Mesenchymal stem cell (in vitro differentiated cells and primary cell): ENCODE data around the gene CDH2.
A peak's percentile ranks its signal among the peaks of the same experiment; 100 is the strongest.

Experiments used
- DNase-seq: peaks from one replicate; pipeline ENCODE4 v3.0.0-alpha.2; 2013
- H2AFZ ChIP-seq: one replicate; pipeline ENCODE4 v1.6.1; 2013; ENCODE audit warnings: low read depth, mild to moderate bottlenecking, control low read depth, inconsistent platforms, low read length, moderate library complexity
- H2AK5ac ChIP-seq: 2 replicates; pipeline ENCODE4 v1.6.1; 2013; ENCODE audit warnings: low read length, moderate library complexity, mild to moderate bottlenecking, inconsistent platforms; ENCODE audit not compliant: severe bottlenecking
- H2BK120ac ChIP-seq: one replicate; pipeline ENCODE4 v1.6.1; 2013; ENCODE audit warnings: low read depth, mild to moderate bottlenecking, inconsistent platforms, low read length, moderate library complexity
- H2BK12ac ChIP-seq, 2 experiments: one replicate each; pipeline ENCODE4 v1.6.1; 2013; ENCODE audit warnings: inconsistent platforms in 2 of 2, low read length in 2 of 2, mild to moderate bottlenecking in 2 of 2, moderate library complexity in 2 of 2, control low read depth in 1 of 2
- H2BK15ac ChIP-seq: one replicate; pipeline ENCODE4 v1.6.1; 2013; ENCODE audit warnings: mild to moderate bottlenecking, low read depth, inconsistent platforms; ENCODE audit not compliant: poor library complexity, severe bottlenecking
- H2BK5ac ChIP-seq: 2 replicates; pipeline ENCODE4 v1.6.1; 2013; ENCODE audit warnings: low read depth, mild to moderate bottlenecking, low read length, control low read depth, inconsistent platforms; ENCODE audit not compliant: poor library complexity, severe bottlenecking
- H3K14ac ChIP-seq, 2 experiments: one replicate each; pipeline ENCODE4 v1.6.1; 2013; ENCODE audit warnings: inconsistent platforms in 2 of 2, low read length in 2 of 2, control low read depth in 1 of 2, mild to moderate bottlenecking in 1 of 2, moderate library complexity in 1 of 2
- H3K18ac ChIP-seq, 2 experiments: one replicate each; pipeline ENCODE4 v1.6.1; 2013; ENCODE audit warnings: inconsistent platforms in 2 of 2, low read length in 2 of 2, control low read depth in 1 of 2, low read depth in 1 of 2, mild to moderate bottlenecking in 1 of 2
- H3K23ac ChIP-seq, 2 experiments: one replicate each; pipeline ENCODE4 v1.6.1; 2013; ENCODE audit warnings: inconsistent platforms in 2 of 2, low read length in 2 of 2, mild to moderate bottlenecking in 2 of 2, moderate library complexity in 2 of 2, control low read depth in 1 of 2
- H3K27ac ChIP-seq: 2 replicates; pipeline ENCODE4 v1.5.1; 2013; ENCODE audit warnings: mild to moderate bottlenecking, moderate library complexity, low read length, control low read depth, inconsistent platforms; ENCODE audit not compliant: poor library complexity, severe bottlenecking
- H3K27me3 ChIP-seq, 2 experiments: 2 replicates each; pipeline versions ENCODE4 v1.6.1 to v1.7.0; 2013; ENCODE audit warnings: low read length in 2 of 2, mild to moderate bottlenecking in 2 of 2, moderate library complexity in 2 of 2, control low read depth in 1 of 2, inconsistent platforms in 1 of 2; ENCODE audit not compliant: control insufficient read depth in 1 of 2, insufficient read depth in 1 of 2
- H3K36me3 ChIP-seq, 2 experiments: 2 replicates each; pipeline versions ENCODE4 v1.6.1 to v1.7.0; 2013; ENCODE audit warnings: low read length in 2 of 2, control low read depth in 1 of 2, inconsistent platforms in 1 of 2, low read depth in 1 of 2, mild to moderate bottlenecking in 1 of 2; ENCODE audit not compliant: insufficient read depth in 2 of 2, control insufficient read depth in 1 of 2
- H3K4ac ChIP-seq, 2 experiments: one replicate each; pipeline ENCODE4 v1.6.1; 2013; ENCODE audit warnings: inconsistent platforms in 2 of 2, low read length in 2 of 2, mild to moderate bottlenecking in 2 of 2, moderate library complexity in 2 of 2, control low read depth in 1 of 2, low read depth in 1 of 2
- H3K4me1 ChIP-seq: 2 replicates; pipeline ENCODE4 v1.6.1; 2013; ENCODE audit warnings: low read depth, low read length, control low read depth; ENCODE audit not compliant: control insufficient read depth, insufficient read depth
- H3K4me2 ChIP-seq: 2 replicates; pipeline ENCODE4 v1.6.1; 2013; ENCODE audit warnings: low read length, mild to moderate bottlenecking, inconsistent platforms; ENCODE audit not compliant: poor library complexity, severe bottlenecking
- H3K4me3 ChIP-seq, 2 experiments: 2 replicates each; pipeline versions ENCODE4 v1.5.1 to v1.7.0; 2013; ENCODE audit warnings: low read length in 2 of 2, mild to moderate bottlenecking in 2 of 2, control low read depth in 1 of 2, low read depth in 1 of 2; ENCODE audit not compliant: insufficient read depth in 1 of 2
- H3K79me1 ChIP-seq: replicated peaks from 2 replicates; pipeline ENCODE4 v1.6.1; 2013; ENCODE audit warnings: mild to moderate bottlenecking, control low read depth, low read length, inconsistent platforms; ENCODE audit not compliant: poor library complexity, severe bottlenecking
- H3K9ac ChIP-seq: 2 replicates; pipeline ENCODE4 v1.7.0; 2013; ENCODE audit warnings: mild to moderate bottlenecking, low read length, moderate library complexity
- H3K9me3 ChIP-seq: 2 replicates; pipeline ENCODE4 v1.7.0; 2013; ENCODE audit warnings: mild to moderate bottlenecking, low read length; ENCODE audit not compliant: control insufficient read depth
- H4K8ac ChIP-seq: one replicate; pipeline ENCODE4 v1.6.1; 2013; ENCODE audit warnings: inconsistent platforms, mild to moderate bottlenecking, low read length, moderate library complexity
- H4K91ac ChIP-seq: one replicate; pipeline ENCODE4 v1.6.1; 2013; ENCODE audit warnings: mild to moderate bottlenecking, low read length, inconsistent platforms
- WGBS: methylation state at CpG from one replicate; pipeline ENCODE4 v1.1.7; 2013; ENCODE audit warnings: mixed read lengths; 5-methylcytosine and 5-hydroxymethylcytosine counted together

CDH2 gene

DNA sequence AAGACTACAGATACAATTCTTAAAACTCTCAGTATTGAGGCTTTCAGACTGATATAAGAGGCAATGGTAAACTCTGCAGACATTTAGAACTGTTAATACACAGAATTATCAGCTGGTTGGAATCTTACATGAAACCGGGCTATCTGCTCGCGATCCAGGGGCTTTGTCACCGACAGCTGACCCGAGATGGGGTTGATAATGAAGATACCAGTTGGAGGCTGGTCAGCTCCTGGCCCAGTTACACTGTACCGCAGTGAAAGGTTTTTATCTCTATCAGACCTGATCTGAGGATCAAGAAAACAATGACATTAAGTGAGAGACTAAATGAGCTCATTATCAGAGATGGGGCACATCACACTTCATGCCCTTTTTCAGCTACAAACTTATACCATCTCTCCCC is 167.3 kb downstream of the CDH2 start:
- Histone ChIP-seq H2BK12ac (no peak overlapping the region), H3K36me3 (no peaks in the 10 kb centered on the region), H4K8ac (no peak overlapping the region), H3K79me1 (peaks cover 1% of the 10 kb centered on the region), H3K27me3 (no peaks in the 10 kb centered on the region), H3K4ac (no peak overlapping the region), H3K14ac (no peak overlapping the region), H2AK5ac (no peak overlapping the region), H3K4me1 (no peaks in the 10 kb centered on the region), H2BK120ac (no peak overlapping the region), H3K23ac (no peak overlapping the region), H3K18ac (no peak overlapping the region), H3K9ac (no peak overlapping the region), H2BK5ac (no peak overlapping the region), H2BK15ac (no peak overlapping the region), H3K4me3 (no peak overlapping the region), H3K4me2 (no peak overlapping the region), H3K27ac (no peak overlapping the region), H2AFZ (no peak overlapping the region), H4K91ac (no peak overlapping the region), H3K9me3 (no peaks in the 10 kb centered on the region)
- DNase-seq: no peak
- 67% methylated on average over 6 of the region's 6 CpGs for WGBS

DNA sequence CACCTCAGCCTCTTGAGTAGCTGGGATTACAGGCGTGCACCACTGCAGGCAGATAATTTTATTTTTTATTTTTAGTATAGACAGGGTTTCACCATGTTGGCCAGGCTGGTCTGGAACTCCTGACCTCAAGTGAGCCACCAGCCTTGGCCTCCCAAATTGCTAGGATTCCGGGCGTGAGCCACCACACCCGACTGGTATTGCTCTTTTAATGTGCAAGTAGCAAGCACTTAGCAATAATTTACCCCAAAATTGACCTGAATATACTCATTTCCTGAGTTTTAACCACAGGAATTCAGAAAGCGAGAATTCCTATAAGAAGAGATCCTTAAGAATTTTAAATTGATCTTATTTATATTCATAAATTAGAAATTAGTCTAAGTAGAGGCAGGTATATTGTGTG is 169.1 kb downstream of the CDH2 start:
- Histone ChIP-seq H3K36me3 (no peaks in the 10 kb centered on the region), H2BK5ac (no peak overlapping the region), H3K9ac (no peak overlapping the region), H3K4me2 (no peak overlapping the region), H3K23ac (no peak overlapping the region), H3K79me1 (peaks cover 1% of the 10 kb centered on the region), H2BK120ac (no peak overlapping the region), H2AK5ac (no peak overlapping the region), H3K4ac (no peak overlapping the region), H4K91ac (no peak overlapping the region), H3K27ac (peak overlapping the region; percentile 45), H2BK15ac (no peak overlapping the region), H3K4me3 (no peak overlapping the region), H3K14ac (no peak overlapping the region), H3K4me1 (no peaks in the 10 kb centered on the region), H3K27me3 (no peaks in the 10 kb centered on the region), H4K8ac (no peak overlapping the region), H3K18ac (no peak overlapping the region), H3K9me3 (no peaks in the 10 kb centered on the region), H2BK12ac (no peak overlapping the region), H2AFZ (no peak overlapping the region)
- DNase-seq: no peak
- WGBS: 56% methylated on average over 3 of the region's 5 CpGs

DNA sequence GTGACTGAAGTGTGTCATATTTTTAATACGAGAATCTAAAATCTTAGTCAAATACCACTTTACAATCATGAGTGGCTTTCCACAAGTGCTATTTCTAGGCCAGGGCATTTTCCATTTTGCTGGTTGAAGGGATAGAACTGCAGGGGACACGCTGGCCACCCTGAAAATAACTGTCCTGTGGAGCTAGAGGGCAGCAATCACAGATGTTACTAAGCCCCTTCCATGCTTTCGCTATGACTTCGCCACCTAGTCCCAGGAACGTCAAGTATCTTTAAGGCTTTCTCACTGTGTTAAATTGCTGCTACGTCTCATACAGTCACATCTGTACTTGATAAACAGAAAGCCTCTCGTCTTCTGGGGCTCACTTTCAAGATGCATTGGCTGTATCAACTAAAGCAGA is 171.8 kb downstream of the CDH2 start:
- WGBS: 89% methylated on average over 6 of the region's 7 CpGs
- H3K36me3 ChIP-seq: peaks cover 0 to 1% of the 10 kb centered on the region in 2 experiments
- DNase-seq: no peak

DNA sequence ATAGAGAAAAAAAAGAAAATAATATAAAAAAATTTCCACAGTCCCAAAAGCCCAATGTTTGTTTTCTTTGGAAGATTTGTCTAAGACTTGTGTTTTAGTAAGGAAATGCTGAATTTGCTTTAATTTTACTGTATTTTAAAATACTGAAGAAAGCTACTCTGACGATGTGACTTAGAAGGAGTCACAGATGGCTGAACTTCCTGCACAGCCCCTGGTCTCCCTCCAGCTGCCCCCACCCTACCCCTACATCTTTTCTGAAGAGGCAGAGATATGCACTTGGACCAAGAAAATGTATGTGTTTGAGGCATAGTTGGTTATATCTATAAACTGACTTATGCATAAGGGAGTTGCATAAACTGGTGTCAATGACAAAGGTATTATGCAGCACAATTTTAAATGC is 172.3 kb downstream of the CDH2 start:
- no peak overlapping the region for H3K4me2 ChIP-seq
- H3K9me3 ChIP-seq: no peaks in the 10 kb centered on the region
- H2BK120ac ChIP-seq: no peak overlapping the region
- DNase-seq: no peak
- no peak overlapping the region for H3K4ac ChIP-seq
- no peak overlapping the region for H3K4me3 ChIP-seq
- H4K8ac ChIP-seq: no peak overlapping the region
- H2AK5ac ChIP-seq: no peak overlapping the region
- no peak overlapping the region for H2BK12ac ChIP-seq
- H3K9ac ChIP-seq: no peak overlapping the region
- H3K36me3 ChIP-seq: peaks cover 0 to 7% of the 10 kb centered on the region in 2 experiments
- no peak overlapping the region for H2BK15ac ChIP-seq
- no peak overlapping the region for H3K18ac ChIP-seq
- no peak overlapping the region for H2AFZ ChIP-seq
- H3K14ac ChIP-seq: no peak overlapping the region
- no peak overlapping the region for H4K91ac ChIP-seq
- H3K79me1 ChIP-seq: peaks cover 3% of the 10 kb centered on the region
- no peak overlapping the region for H3K23ac ChIP-seq
- H3K27me3 ChIP-seq: no peaks in the 10 kb centered on the region
- WGBS: no CpG with 5 or more reads among the region's 1 CpG
- no peak overlapping the region for H2BK5ac ChIP-seq
- H3K4me1 ChIP-seq: no peaks in the 10 kb centered on the region
- no peak overlapping the region for H3K27ac ChIP-seq

More for the DNA sequence above, 171.8 kb downstream of the CDH2 start:
- Histone ChIP-seq H3K4me3 (no peak overlapping the region), H3K4ac (no peak overlapping the region), H3K4me2 (no peak overlapping the region), H3K18ac (no peak overlapping the region), H3K9ac (no peak overlapping the region), H2AK5ac (no peak overlapping the region), H2BK5ac (no peak overlapping the region), H2BK12ac (no peak overlapping the region), H4K8ac (no peak overlapping the region), H2BK120ac (no peak overlapping the region), H3K14ac (no peak overlapping the region), H3K9me3 (no peaks in the 10 kb centered on the region), H3K23ac (no peak overlapping the region), H3K4me1 (no peaks in the 10 kb centered on the region), H3K79me1 (peaks cover 3% of the 10 kb centered on the region), H3K27me3 (no peaks in the 10 kb centered on the region), H2AFZ (no peak overlapping the region), H2BK15ac (no peak overlapping the region), H4K91ac (no peak overlapping the region), H3K27ac (no peak overlapping the region)
